ENCODE results near the gene PRMT7. TPM values are rescaled to one million over a fixed set of nuclear protein-coding genes. Genes with fewer than 3 reads are reported as not detected.

PRMT7 gene
- polyA plus RNA-seq, 1 donor (not counting 4 experiments of a cell fraction or from before 2014, with no cell fraction given): 27.4 TPM

- Histone ChIP-seq H4K20me1 (ENCODE audit: control insufficient read depth, extremely low read depth, insufficient read depth, low read length) (no peaks in the 10 kb centered on the region), H3K36me3 (ENCODE audit: control insufficient read depth in 2 of 2, extremely low read depth in 1 of 2, insufficient read depth in 2 of 2, low read length in 2 of 2) (peaks cover 13 to 14% of the 10 kb centered on the region in 2 experiments), H3K9ac (ENCODE audit: control insufficient read depth, extremely low read depth, insufficient read depth, low read length) (no peak overlapping the region), H3K4me1 (ENCODE audit: control insufficient read depth, extremely low read depth, insufficient read depth, low read length) (peaks cover 11% of the 10 kb centered on the region), H3K79me2 (ENCODE audit: control insufficient read depth, insufficient read depth, low read length) (peaks cover 8% of the 10 kb centered on the region), H3K27me3 (ENCODE audit: control insufficient read depth, extremely low read depth, insufficient read depth, low read length) (no peaks in the 10 kb centered on the region), H2AFZ (ENCODE audit: control insufficient read depth, low read length) (no peak overlapping the region), H3K9me3 (ENCODE audit: control insufficient read depth, low read depth, low read length) (no peaks in the 10 kb centered on the region), H3K27ac (ENCODE audit: control insufficient read depth, insufficient read depth, low read length) (no peak overlapping the region), H3K9me1 (ENCODE audit: control insufficient read depth, extremely low read depth, insufficient read depth, low read length) (peaks cover 3% of the 10 kb centered on the region), H3K4me3 (ENCODE audit: control insufficient read depth in 2 of 3, extremely low read depth in 1 of 3, insufficient read depth in 2 of 3, low read depth in 1 of 3, low read length in 3 of 3) (no peak overlapping the region), H3K4me2 (ENCODE audit: control insufficient read depth, extremely low read depth, insufficient read depth, low read depth, low read length) (no peak overlapping the region)
- no peak for DNase-seq (ENCODE audit: low read depth, low spot score)
- dilution Hi-C loops (cut with MboI; ENCODE audit: extremely low pct_ligation_motif_present, low sequenced_read_pairs): no loop called here
- no peak for TF ChIP-seq EZH2 (IDR thresholded peaks at IDR 0.05; ENCODE audit: low read length)
- TF ChIP-seq CTCF (optimal IDR thresholded peaks at IDR 0.05 in 1 of 3, IDR thresholded peaks at IDR 0.05 in 1 of 3, conservative IDR thresholded peaks at IDR 0.05 in 1 of 3; ENCODE audit: extremely low read depth in 1 of 3, insufficient read depth in 2 of 3, low read length in 3 of 3): no peak
- no peak for FAIRE-seq
Observed at GRCh38 chr16:68283346-68283745, 27.5 kb upstream of the PRMT7 start.

- Histone ChIP-seq H3K9ac (ENCODE audit: control insufficient read depth, extremely low read depth, insufficient read depth, low read length) (no peak overlapping the region), H3K79me2 (ENCODE audit: control insufficient read depth, insufficient read depth, low read length) (peaks cover 8% of the 10 kb centered on the region), H3K4me1 (ENCODE audit: control insufficient read depth, extremely low read depth, insufficient read depth, low read length) (peaks cover 11% of the 10 kb centered on the region), H3K9me1 (ENCODE audit: control insufficient read depth, extremely low read depth, insufficient read depth, low read length) (peaks cover 3% of the 10 kb centered on the region), H3K9me3 (ENCODE audit: control insufficient read depth, low read depth, low read length) (no peaks in the 10 kb centered on the region), H3K36me3 (ENCODE audit: control insufficient read depth in 2 of 2, extremely low read depth in 1 of 2, insufficient read depth in 2 of 2, low read length in 2 of 2) (peaks cover 13 to 14% of the 10 kb centered on the region in 2 experiments), H3K4me3 (ENCODE audit: control insufficient read depth in 2 of 3, extremely low read depth in 1 of 3, insufficient read depth in 2 of 3, low read depth in 1 of 3, low read length in 3 of 3) (no peak overlapping the region), H3K27ac (ENCODE audit: control insufficient read depth, insufficient read depth, low read length) (no peak overlapping the region), H4K20me1 (ENCODE audit: control insufficient read depth, extremely low read depth, insufficient read depth, low read length) (no peaks in the 10 kb centered on the region), H3K27me3 (ENCODE audit: control insufficient read depth, extremely low read depth, insufficient read depth, low read length) (no peaks in the 10 kb centered on the region), H2AFZ (ENCODE audit: control insufficient read depth, low read length) (no peak overlapping the region), H3K4me2 (ENCODE audit: control insufficient read depth, extremely low read depth, insufficient read depth, low read depth, low read length) (no peak overlapping the region)
- no peak for FAIRE-seq
- no peak for TF ChIP-seq CTCF (optimal IDR thresholded peaks at IDR 0.05 in 1 of 3, IDR thresholded peaks at IDR 0.05 in 1 of 3, conservative IDR thresholded peaks at IDR 0.05 in 1 of 3; ENCODE audit: extremely low read depth in 1 of 3, insufficient read depth in 2 of 3, low read length in 3 of 3)
- no peak for TF ChIP-seq EZH2 (IDR thresholded peaks at IDR 0.05; ENCODE audit: low read length)
- dilution Hi-C loops (cut with MboI; ENCODE audit: extremely low pct_ligation_motif_present, low sequenced_read_pairs): no loop called here
- DNase-seq (ENCODE audit: low read depth, low spot score): no peak
Observed at GRCh38 chr16:68283801-68284598, 26.8 kb upstream of the PRMT7 start.

Data from keratinocyte (primary cell).